ENCODE data around the gene GATA3.

Gene GATA3

DNA sequence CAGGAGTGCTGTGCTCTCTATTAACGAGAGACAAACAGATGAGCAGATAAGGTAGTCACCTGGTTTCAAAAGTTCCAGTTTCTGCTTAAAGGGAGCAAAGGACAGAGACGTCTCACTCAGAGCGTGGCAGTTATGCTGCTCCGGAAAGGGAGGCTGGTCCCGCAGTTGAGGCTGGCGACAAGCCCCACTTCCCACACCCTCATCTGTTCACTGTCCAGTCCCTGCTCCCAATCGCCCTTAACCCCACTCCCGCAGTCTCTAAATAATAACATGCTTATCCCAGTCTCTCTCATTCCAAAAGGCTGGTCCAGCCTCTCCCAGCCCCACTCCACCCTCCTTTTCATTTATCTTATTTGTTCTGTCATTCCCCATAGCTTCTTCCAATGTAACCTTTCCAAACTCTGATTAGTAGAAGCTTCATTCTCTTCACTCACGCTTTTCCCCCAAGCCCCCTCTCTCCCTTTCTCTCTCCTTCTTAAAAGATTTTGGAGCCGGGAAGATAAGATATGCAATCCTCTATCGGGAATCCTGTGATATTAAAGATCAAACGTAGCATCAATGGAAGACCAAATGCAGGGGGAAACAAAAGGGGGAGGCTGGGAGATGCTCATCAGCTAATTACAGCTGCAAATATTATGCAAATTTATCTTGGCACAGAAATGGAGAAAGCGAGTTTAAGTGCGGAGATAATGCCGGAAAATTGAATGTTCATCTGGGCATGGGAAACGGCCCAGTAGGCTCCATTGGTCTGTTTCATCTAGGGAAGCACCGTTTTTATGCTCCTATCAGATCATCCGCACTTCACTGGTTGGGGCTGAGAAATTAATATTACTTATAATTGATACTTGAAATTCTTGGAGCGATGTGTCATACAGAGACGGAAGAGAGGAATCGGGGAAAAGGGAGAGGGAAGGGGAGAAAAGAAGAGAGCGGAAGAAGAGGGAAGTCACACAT lies 16.3 kb upstream of the GATA3 start:
- TF ChIP-seq, protein P1, sequence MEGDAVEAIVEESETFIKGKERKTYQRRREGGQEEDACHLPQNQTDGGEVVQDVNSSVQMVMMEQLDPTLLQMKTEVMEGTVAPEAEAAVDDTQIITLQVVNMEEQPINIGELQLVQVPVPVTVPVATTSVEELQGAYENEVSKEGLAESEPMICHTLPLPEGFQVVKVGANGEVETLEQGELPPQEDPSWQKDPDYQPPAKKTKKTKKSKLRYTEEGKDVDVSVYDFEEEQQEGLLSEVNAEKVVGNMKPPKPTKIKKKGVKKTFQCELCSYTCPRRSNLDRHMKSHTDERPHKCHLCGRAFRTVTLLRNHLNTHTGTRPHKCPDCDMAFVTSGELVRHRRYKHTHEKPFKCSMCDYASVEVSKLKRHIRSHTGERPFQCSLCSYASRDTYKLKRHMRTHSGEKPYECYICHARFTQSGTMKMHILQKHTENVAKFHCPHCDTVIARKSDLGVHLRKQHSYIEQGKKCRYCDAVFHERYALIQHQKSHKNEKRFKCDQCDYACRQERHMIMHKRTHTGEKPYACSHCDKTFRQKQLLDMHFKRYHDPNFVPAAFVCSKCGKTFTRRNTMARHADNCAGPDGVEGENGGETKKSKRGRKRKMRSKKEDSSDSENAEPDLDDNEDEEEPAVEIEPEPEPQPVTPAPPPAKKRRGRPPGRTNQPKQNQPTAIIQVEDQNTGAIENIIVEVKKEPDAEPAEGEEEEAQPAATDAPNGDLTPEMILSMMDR (IDR thresholded peaks at IDR 0.05; ENCODE audit: low read depth, low read length, missing control alignments): no peak
- DNase-seq (ENCODE audit: extremely low read depth, low read depth): no peak
- H3K4me3 ChIP-seq (replicated peaks; ENCODE audit: low read depth, low read length): no peak overlapping the region

DNA sequence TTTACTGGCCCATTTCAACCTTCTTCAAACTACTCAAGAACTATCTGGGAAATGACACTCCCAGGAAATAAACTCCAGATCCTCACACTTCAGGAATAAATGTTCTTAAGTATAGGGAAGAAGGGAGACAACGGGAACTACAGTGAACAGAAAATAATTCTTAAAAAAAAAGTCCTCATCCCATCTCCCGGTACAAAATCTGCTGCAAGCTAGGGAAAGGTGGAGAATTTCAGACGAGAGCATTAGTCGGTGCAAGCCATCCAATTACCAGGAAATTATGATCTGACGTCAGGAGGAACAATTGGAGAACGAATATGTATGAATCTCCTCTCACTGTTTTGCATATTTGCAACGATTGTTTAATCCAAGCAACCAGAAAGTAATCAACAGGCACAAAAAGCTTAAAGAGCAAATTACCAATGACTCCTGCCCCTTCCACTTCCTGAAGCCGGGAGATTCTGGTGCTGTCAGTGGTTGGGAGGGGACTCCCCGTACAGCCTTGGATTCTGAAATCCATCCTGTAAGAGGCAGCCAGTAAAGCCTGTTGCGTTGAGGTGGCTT lies 15.1 kb upstream of the GATA3 start:
- no peak overlapping the region for H3K4me3 ChIP-seq (replicated peaks; ENCODE audit: low read depth, low read length)
- no peak for DNase-seq (ENCODE audit: extremely low read depth, low read depth)
- TF ChIP-seq, protein P1 (IDR thresholded peaks at IDR 0.05; ENCODE audit: low read depth, low read length, missing control alignments): no peak

GRCh38 chr10:8040651-8041050 lies 13.8 kb upstream of the GATA3 start:
- TF ChIP-seq, protein P1 (IDR thresholded peaks at IDR 0.05; ENCODE audit: low read depth, low read length, missing control alignments): no peak
- no peak for DNase-seq (ENCODE audit: extremely low read depth, low read depth)
- no peak overlapping the region for H3K4me3 ChIP-seq (replicated peaks; ENCODE audit: low read depth, low read length)

DNA sequence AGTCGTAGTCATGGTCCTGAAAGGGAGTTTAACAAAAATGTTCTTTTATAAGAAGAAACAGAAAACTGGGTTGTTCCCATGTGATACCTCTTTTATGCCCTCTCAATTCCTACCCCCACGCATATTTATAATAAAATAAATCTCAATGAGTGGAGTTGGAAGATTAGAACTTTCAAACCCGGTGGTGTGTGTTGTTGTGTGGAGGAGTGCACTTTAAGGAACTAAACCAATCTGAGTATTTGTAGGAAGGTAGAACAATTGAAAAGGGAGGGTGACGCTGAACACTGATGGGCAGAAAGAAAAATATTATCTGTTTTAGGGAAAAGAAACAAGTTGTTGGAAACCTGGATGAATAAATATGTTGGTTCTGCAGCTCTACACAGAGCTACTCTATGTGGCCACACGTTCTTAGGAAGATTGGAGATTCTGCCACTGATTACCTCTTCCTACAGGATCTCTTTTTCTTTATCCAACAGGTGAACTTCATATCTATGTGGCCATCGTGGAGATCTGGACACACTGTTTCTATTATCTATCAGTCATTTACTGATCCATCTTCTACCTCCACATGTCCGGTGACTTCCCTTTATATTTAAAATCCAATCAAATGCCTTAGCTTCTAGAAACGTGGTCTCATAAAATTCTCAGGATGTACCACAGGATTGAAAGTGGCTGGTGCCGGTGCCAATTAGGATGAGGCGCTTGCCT lies 13.1 kb upstream of the GATA3 start:
- no peak overlapping the region for H3K4me3 ChIP-seq (replicated peaks; ENCODE audit: low read depth, low read length)
- DNase-seq (ENCODE audit: extremely low read depth, low read depth): no peak
- TF ChIP-seq, protein P1 (IDR thresholded peaks at IDR 0.05; ENCODE audit: low read depth, low read length, missing control alignments): no peak

DNA sequence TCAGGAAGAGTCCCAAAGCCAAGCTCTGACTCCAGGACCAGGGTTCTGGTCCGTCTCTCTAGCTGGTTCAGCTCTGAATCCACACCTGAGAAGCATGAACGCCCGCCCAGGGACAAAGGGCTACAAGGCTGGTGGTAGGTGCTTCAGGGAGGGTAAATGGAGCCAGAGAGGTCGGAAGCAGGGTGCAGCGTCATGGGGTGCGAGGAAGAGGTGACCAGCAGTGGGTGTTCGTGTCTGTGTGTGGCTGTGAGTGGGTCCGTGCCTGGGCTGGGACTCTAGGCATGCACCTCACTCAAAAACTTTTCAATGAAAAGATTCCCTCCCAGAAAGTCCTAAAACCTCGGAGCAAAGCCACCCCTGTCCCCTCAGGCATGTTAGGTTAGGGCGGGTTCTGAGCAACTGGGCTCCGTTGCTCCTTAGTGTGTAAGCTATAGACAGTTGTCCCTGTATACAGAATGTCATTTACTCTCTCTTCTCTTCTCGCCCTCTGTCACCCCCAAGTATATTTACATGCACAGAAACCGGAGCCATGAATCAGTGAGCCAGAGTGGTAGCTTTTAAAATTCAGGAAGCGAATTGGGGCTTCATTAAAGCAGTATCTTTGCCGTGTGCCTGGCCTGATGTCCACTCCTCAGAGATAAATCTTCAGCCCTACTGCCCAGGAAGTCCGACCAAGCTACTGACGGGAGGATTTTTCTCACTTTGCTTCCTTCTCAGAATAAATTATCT lies 12.3 kb upstream of the GATA3 start:
- H3K4me3 ChIP-seq (replicated peaks; ENCODE audit: low read depth, low read length): no peak overlapping the region
- no peak for DNase-seq (ENCODE audit: extremely low read depth, low read depth)
- TF ChIP-seq, protein P1 (IDR thresholded peaks at IDR 0.05; ENCODE audit: low read depth, low read length, missing control alignments): no peak

All from HFF-Myc (cell line).